SK-N-SH (cell line): ENCODE data around the gene STAC.

Experiments
- CHD2 ChIP-seq: fragments of 150-350 bp; IDR thresholded peaks from 2 replicates; pipeline ENCODE4 v1.6.1; 2018; ENCODE audit warnings: low read length; ENCODE audit not compliant: partially characterized antibody
- CTCF ChIP-seq: fragments of 200-600 bp; sonication (generic); IDR thresholded peaks from 2 replicates; pipeline ENCODE4 v1.6.1; 2017; ENCODE audit warnings: antibody characterized with exemption, mild to moderate bottlenecking, moderate library complexity
- EZH2phosphoT487 ChIP-seq: fragments of 200-600 bp; sonication (generic); IDR thresholded peaks from 2 replicates; pipeline ENCODE4 v1.6.1; 2017; ENCODE audit warnings: low read depth, mixed run types, mild to moderate bottlenecking, antibody characterized with exemption, moderate library complexity, borderline replicate concordance
- GABPA ChIP-seq: IDR thresholded peaks from 2 replicates; pipeline ENCODE4 v1.4.0; 2012; ENCODE audit warnings: low read depth, mild to moderate bottlenecking
- PBX3 ChIP-seq: IDR thresholded peaks from 2 replicates; pipeline ENCODE4; 2012
- POLR2AphosphoS5 ChIP-seq: IDR thresholded peaks from 2 replicates; pipeline ENCODE4 v1.6.1; 2012; ENCODE audit warnings: low read depth, low read length
- RAD21 ChIP-seq: IDR thresholded peaks from 2 replicates; pipeline ENCODE4 v1.6.1; 2012; ENCODE audit warnings: mild to moderate bottlenecking, low read length
- REST ChIP-seq: IDR thresholded peaks from 2 replicates; pipeline ENCODE4 v1.6.1; 2012; ENCODE audit warnings: mild to moderate bottlenecking, low read depth, low read length, moderate library complexity
- SMC3 ChIP-seq: IDR thresholded peaks from 2 replicates; pipeline ENCODE4 v1.6.1; 2012; ENCODE audit warnings: low read depth, low read length, improper control_type of control experiment
- TAF1 ChIP-seq: IDR thresholded peaks from 2 replicates; pipeline ENCODE4 v1.6.1; 2012; ENCODE audit warnings: low read depth, mild to moderate bottlenecking, low read length, moderate library complexity, borderline replicate concordance
- YY1 ChIP-seq: IDR thresholded peaks from 2 replicates; pipeline ENCODE4 v1.4.0; 2012; ENCODE audit warnings: low read depth, mild to moderate bottlenecking

- TF ChIP-seq CTCF (no peak), CHD2 (no peak), RAD21 (no peak), POLR2AphosphoS5 (no peak), EZH2phosphoT487 (no peak), TAF1 (no peak), REST (no peak), PBX3 (no peak), YY1 (no peak), GABPA (no peak), SMC3 (no peak)
Measured at GRCh38 chr3:36487616-36488015, 107.3 kb downstream of the STAC start.
